K562 (cell line): ENCODE results near the gene PCBP4. TPM values are rescaled to one million over a fixed set of nuclear protein-coding genes. Genes with fewer than 3 reads are reported as not detected.

Experiments used
- ARID4B ChIP-seq: sonication (generic); formaldehyde crosslinking; IDR thresholded peaks from 2 replicates; pipeline ENCODE4 v1.8.0; 2022; ENCODE audit warnings: mild to moderate bottlenecking, missing genetic modification reagents
- CBX3 ChIP-seq, 2 experiments: IDR thresholded peaks; 1 replicate in 1 of 2; 2 replicates in 1 of 2; pipeline ENCODE4 v1.6.1; 2012; ENCODE audit warnings: inconsistent platforms in 2 of 2, low read length in 2 of 2, borderline replicate concordance in 1 of 2, control low read depth in 1 of 2
- MCM7 ChIP-seq, 2 experiments: fragments of 450-650 bp; IDR thresholded peaks; 2 replicates each; pipeline ENCODE4 v1.6.1; 2016 to 2018
- PKNOX1 ChIP-seq: fragments of 450-650 bp; IDR thresholded peaks from 2 replicates; pipeline ENCODE4 v1.6.1; 2016
- POLR2G ChIP-seq: fragments of 200-400 bp; formaldehyde crosslinking; IDR thresholded peaks from 2 replicates; pipeline ENCODE4 v1.6.1; 2017; ENCODE audit warnings: low read depth, mild to moderate bottlenecking, antibody characterized with exemption, low read length, moderate library complexity
- PPARD ChIP-seq: fragments of 250-450 bp; sonication (Bioruptor Pico); IDR thresholded peaks from 2 replicates; pipeline ENCODE4 v1.8.0; 2022; ENCODE audit warnings: inconsistent platforms, mild to moderate bottlenecking, moderate library complexity
- RREB1 ChIP-seq: fragments of 250-450 bp; sonication (Bioruptor Pico); IDR thresholded peaks from 2 replicates; pipeline ENCODE4 v1.4.0; 2020
- SETDB1 ChIP-seq: IDR thresholded peaks from one replicate; pipeline ENCODE4 v1.6.1; 2012; ENCODE audit warnings: low read length, control low read depth, inconsistent platforms
- SMAD1 ChIP-seq: fragments of 150-350 bp; IDR thresholded peaks from 2 replicates; pipeline ENCODE4 v1.6.1; 2014; ENCODE audit warnings: low read length, low read depth; ENCODE audit not compliant: partially characterized antibody
- SMAD4 ChIP-seq: fragments of 250-450 bp; sonication (Bioruptor Pico); conservative IDR thresholded peaks from 2 replicates; pipeline ENCODE4 v1.8.0; 2021; ENCODE audit warnings: inconsistent platforms, mild to moderate bottlenecking, moderate library complexity
- SMARCB1 ChIP-seq: IDR thresholded peaks from 2 replicates; pipeline ENCODE4 v1.6.1; 2011; ENCODE audit warnings: improper control_type of control experiment, low read depth; ENCODE audit not compliant: insufficient read length
- SRSF7 ChIP-seq: fragments of 200-400 bp; formaldehyde crosslinking; optimal IDR thresholded peaks from 2 replicates; pipeline ENCODE3; 2017; ENCODE audit warnings: mild to moderate bottlenecking, low read depth, low read length
- XRCC3 ChIP-seq: fragments of 450-650 bp; IDR thresholded peaks from 2 replicates; pipeline ENCODE4 v1.6.1; 2017; ENCODE audit warnings: mild to moderate bottlenecking, moderate library complexity
- XRCC4 ChIP-seq: IDR thresholded peaks from one replicate; pipeline ENCODE4 v1.6.1; 2011; ENCODE audit not compliant: insufficient read depth, insufficient read length; ENCODE audit errors: extremely low read depth
- ZFP36 ChIP-seq: fragments of 150-350 bp; IDR thresholded peaks from 2 replicates; pipeline ENCODE4 v1.6.1; 2018; ENCODE audit warnings: low read length, low read depth; ENCODE audit not compliant: partially characterized antibody
- ZNF354B ChIP-seq: fragments of 250-450 bp; sonication (Bioruptor Pico); IDR thresholded peaks from 2 replicates; pipeline ENCODE4 v1.4.0; 2020
- ZNF696 ChIP-seq: fragments of 250-450 bp; sonication (Bioruptor Pico); conservative IDR thresholded peaks from 2 replicates; pipeline ENCODE4 v1.4.0; 2020; ENCODE audit warnings: mild to moderate bottlenecking, moderate library complexity
- polyA plus RNA-seq, 8 experiments: library from polyadenylated mRNA; depleted of rRNA in 4 of 8; stranded (reverse) in 5 of 8; unstranded in 3 of 8; fragments of >200 nt; fragmentation: Nextera tagmentation in 2 of 8; fragmentation: Illumina TruSeq in 1 of 8; extraction: Ambion mirVana in 2 of 8; extraction: Trizol in 1 of 8; gene quantifications; 2 replicates each; pipeline versions ENCODE4 v1.2.1 to v1.2.3, GENCODE V29; 2011 to 2014; ENCODE audit warnings: inconsistent platforms in 1 of 8, missing spikeins in 1 of 8
- total RNA-seq, 7 experiments: library from RNA; depleted of rRNA in 6 of 7; stranded (reverse); fragments of >200 nt in 6 of 7; fragmentation: Illumina TruSeq in 2 of 7; extraction: Trizol in 2 of 7; gene quantifications; 2 replicates each; pipeline versions ENCODE4 v1.2.1 to v1.2.3, GENCODE V29; 2011 to 2021; ENCODE audit warnings: low replicate concordance in 1 of 7

Gene PCBP4
- total and polyA plus RNA-seq, 9 of the 15 experiments (the other 6 are each of a cell fraction or from before 2014, with no cell fraction given), result 0.06 to 5.8 (median 2.6) TPM

GRCh38 chr3:51982838-51983577, 15.8 kb upstream of the PCBP4 start, which contains the start of gene ACY1 (continued):
- TF ChIP-seq XRCC3 (no peak), SRSF7 (no peak), PPARD (CRISPR knock-in tag) (no peak), SETDB1 (no peak), MCM7 (IDR thresholded peaks at IDR 0.05) (no peak), ZNF696 (no peak), ZNF354B (CRISPR knock-in tag) (no peak), ZFP36 (no peak), SMARCB1 (no peak), SMAD1 (no peak), RREB1 (CRISPR knock-in tag) (no peak), SMAD4 (CRISPR knock-in tag) (peak; percentile 77), PKNOX1 (peak; percentile 77), XRCC4 (no peak), POLR2G (peak; percentile 95), CBX3 (IDR thresholded peaks at IDR 0.05; ENCODE audit: borderline replicate concordance in 1 of 2, low read length in 2 of 2) (peak in 1 of 2 experiments; percentile 41; a peak in 1 of 3 replicates), ARID4B (CRISPR knock-in tag) (peak; percentile 45)
